Measurements from ENCODE around the gene KEL.

Gene KEL

GRCh38 chr7:142974626-142975025 is 12.5 kb upstream of the KEL start:
- H3K9me3 ChIP-seq (ENCODE audit: insufficient read depth, low read length, severe bottlenecking): no peaks in the 10 kb centered on the region
- no peaks in the 10 kb centered on the region for H3K36me3 ChIP-seq (ENCODE audit: insufficient read depth, low read length)
- no peak overlapping the region for H2AFZ ChIP-seq (ENCODE audit: low read depth, low read length)
- ATAC-seq (ENCODE audit: insufficient read depth, low read depth) (no peak), DNase-seq (no peak)
- no peaks in the 10 kb centered on the region for H3K27me3 ChIP-seq (ENCODE audit: insufficient read depth, low read length, poor library complexity)
- H3K27ac ChIP-seq (ENCODE audit: low read length): no peak overlapping the region
- H3K4me1 ChIP-seq (ENCODE audit: insufficient read depth, low read length): no peaks in the 10 kb centered on the region
- no peak overlapping the region for H3K9ac ChIP-seq (ENCODE audit: low read depth, low read length)
- no peaks in the 10 kb centered on the region for H3K79me2 ChIP-seq (ENCODE audit: insufficient read depth, low read length)
- TF ChIP-seq CTCF (IDR thresholded peaks at IDR 0.05; ENCODE audit: borderline replicate concordance, extremely low read depth, low read length, poor library complexity, severe bottlenecking) (no peak), EZH2 (IDR thresholded peaks at IDR 0.05; ENCODE audit: borderline replicate concordance, low read depth, low read length, severe bottlenecking) (no peak)
- H4K20me1 ChIP-seq (ENCODE audit: insufficient read depth, low read length): no peaks in the 10 kb centered on the region
- H3K4me3 ChIP-seq (ENCODE audit: low read depth in 1 of 2, low read length in 2 of 2): no peak overlapping the region
- H3K4me2 ChIP-seq (ENCODE audit: insufficient read depth, low read length): no peak overlapping the region

GRCh38 chr7:142969183-142969582 is 7.0 kb upstream of the KEL start:
- DNase-seq: no peak
- no peaks in the 10 kb centered on the region for H3K27me3 ChIP-seq (ENCODE audit: insufficient read depth, low read length, poor library complexity)
- H3K9ac ChIP-seq (ENCODE audit: low read depth, low read length): no peak overlapping the region
- no peak overlapping the region for H3K4me2 ChIP-seq (ENCODE audit: insufficient read depth, low read length)
- H3K4me3 ChIP-seq (ENCODE audit: low read depth in 1 of 2, low read length in 2 of 2): no peak overlapping the region
- TF ChIP-seq CTCF (IDR thresholded peaks at IDR 0.05; ENCODE audit: borderline replicate concordance, extremely low read depth, low read length, poor library complexity, severe bottlenecking) (no peak), EZH2 (IDR thresholded peaks at IDR 0.05; ENCODE audit: borderline replicate concordance, low read depth, low read length, severe bottlenecking) (no peak)
- ATAC-seq (ENCODE audit: insufficient read depth, low read depth): no peak
- H3K4me1 ChIP-seq (ENCODE audit: insufficient read depth, low read length): no peaks in the 10 kb centered on the region
- no peaks in the 10 kb centered on the region for H3K9me3 ChIP-seq (ENCODE audit: insufficient read depth, low read length, severe bottlenecking)
- H3K27ac ChIP-seq (ENCODE audit: low read length): no peak overlapping the region
- no peaks in the 10 kb centered on the region for H3K79me2 ChIP-seq (ENCODE audit: insufficient read depth, low read length)
- H3K36me3 ChIP-seq (ENCODE audit: insufficient read depth, low read length): no peaks in the 10 kb centered on the region
- no peaks in the 10 kb centered on the region for H4K20me1 ChIP-seq (ENCODE audit: insufficient read depth, low read length)
- H2AFZ ChIP-seq (ENCODE audit: low read depth, low read length): no peak overlapping the region

GRCh38 chr7:142968229-142968628 is 6.1 kb upstream of the KEL start:
- Histone ChIP-seq H3K79me2 (ENCODE audit: insufficient read depth, low read length) (no peaks in the 10 kb centered on the region), H2AFZ (ENCODE audit: low read depth, low read length) (no peak overlapping the region), H4K20me1 (ENCODE audit: insufficient read depth, low read length) (no peaks in the 10 kb centered on the region), H3K9me3 (ENCODE audit: insufficient read depth, low read length, severe bottlenecking) (no peaks in the 10 kb centered on the region), H3K9ac (ENCODE audit: low read depth, low read length) (no peak overlapping the region), H3K4me1 (ENCODE audit: insufficient read depth, low read length) (no peaks in the 10 kb centered on the region), H3K4me3 (ENCODE audit: low read depth in 1 of 2, low read length in 2 of 2) (no peak overlapping the region), H3K27ac (ENCODE audit: low read length) (no peak overlapping the region), H3K27me3 (ENCODE audit: insufficient read depth, low read length, poor library complexity) (peaks cover 3% of the 10 kb centered on the region), H3K4me2 (ENCODE audit: insufficient read depth, low read length) (no peak overlapping the region), H3K36me3 (ENCODE audit: insufficient read depth, low read length) (no peaks in the 10 kb centered on the region)
- ATAC-seq (ENCODE audit: insufficient read depth, low read depth): no peak
- no peak for DNase-seq
- TF ChIP-seq EZH2 (IDR thresholded peaks at IDR 0.05; ENCODE audit: borderline replicate concordance, low read depth, low read length, severe bottlenecking): no peak
- TF ChIP-seq CTCF (IDR thresholded peaks at IDR 0.05; ENCODE audit: borderline replicate concordance, extremely low read depth, low read length, poor library complexity, severe bottlenecking): no peak
